COLO668 (cell line): ENCODE data around the gene PLA2G4A.

Experiments
- DNase-seq: peaks from one replicate; lab custom pipeline; 2025; ENCODE audit not compliant: unreplicated experiment; lab: John Stamatoyannopoulos, UW

PLA2G4A gene

GRCh38 chr1:186828611-186829454 lies at the start of gene PLA2G4A:
PLA2G4A (plus strand) TSS chr1:186828949; CDS start chr1:186854355, 25,406 bp downstream.
- DNase-seq = no peak

- no peak for DNase-seq
These were observed 48.7 kb upstream of the PLA2G4A start for GRCh38 chr1:186780076-186780475.

- no peak for DNase-seq
These were observed 47.0 kb upstream of the PLA2G4A start for GRCh38 chr1:186781730-186782129.

DNA sequence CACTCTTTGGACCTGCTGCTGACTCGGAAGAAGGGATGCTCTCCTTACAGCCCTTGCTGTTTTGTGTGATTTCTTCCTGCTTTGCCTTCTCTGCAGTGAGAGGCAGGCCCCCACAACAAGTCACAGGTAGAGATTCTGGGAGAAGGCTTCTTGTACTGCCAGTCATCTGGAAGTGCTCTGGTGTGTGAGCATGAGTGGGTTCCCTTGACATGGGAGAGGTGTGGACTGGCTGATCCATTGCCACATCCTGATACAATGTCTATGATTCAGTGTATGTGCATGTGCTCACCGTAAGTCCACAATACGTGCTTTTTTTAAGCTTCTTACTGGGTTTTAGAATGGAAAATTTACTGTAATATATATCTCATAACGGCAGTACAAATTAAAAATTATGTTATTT lies 46.0 kb upstream of the PLA2G4A start:
- DNase-seq = no peak

- no peak for DNase-seq
These were observed 45.6 kb upstream of the PLA2G4A start for GRCh38 chr1:186783193-186783592.

DNA sequence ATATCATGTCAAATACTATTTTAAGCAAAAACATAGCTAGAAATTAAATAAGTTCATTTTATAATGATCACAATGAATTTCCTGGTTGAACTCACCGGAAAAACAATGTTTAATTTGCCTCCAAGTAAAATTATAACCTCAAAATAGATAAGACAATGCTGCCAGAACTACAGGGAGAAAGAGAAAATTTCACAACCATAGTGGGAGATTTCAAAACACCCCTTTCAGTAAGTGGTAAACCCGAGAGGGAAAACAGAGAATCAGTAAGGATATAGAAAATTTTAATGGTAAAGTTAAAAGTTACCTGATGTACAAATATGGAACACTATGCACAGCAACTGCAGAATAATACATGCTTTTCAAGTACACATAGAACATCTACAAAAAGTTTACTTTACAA lies 43.2 kb upstream of the PLA2G4A start:
- DNase-seq = no peak

DNA sequence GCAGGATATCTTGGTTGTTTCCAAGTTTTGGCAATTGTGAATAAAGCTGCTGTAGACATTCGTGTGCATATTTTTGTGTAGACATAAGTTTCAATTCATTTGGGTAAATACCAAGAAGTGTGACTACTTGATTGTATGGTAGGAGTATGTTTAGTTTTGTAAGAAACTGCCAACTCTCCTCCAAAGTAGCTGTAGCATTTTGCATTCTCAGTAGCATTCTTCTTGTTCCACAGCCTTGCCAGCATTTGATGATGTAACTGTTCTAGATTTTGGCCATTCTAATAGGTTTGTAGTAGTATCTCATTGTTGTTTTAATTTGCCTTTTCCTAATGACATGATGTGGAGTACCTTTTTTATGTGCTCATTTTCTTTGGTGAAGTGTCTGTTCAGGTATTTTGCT lies 38.6 kb upstream of the PLA2G4A start:
- DNase-seq = no peak

GRCh38 chr1:186792870-186793581 lies 35.7 kb upstream of the PLA2G4A start:
- DNase-seq = no peak

- no peak for DNase-seq
These were observed 35.2 kb upstream of the PLA2G4A start for GRCh38 chr1:186793582-186793927.

DNA sequence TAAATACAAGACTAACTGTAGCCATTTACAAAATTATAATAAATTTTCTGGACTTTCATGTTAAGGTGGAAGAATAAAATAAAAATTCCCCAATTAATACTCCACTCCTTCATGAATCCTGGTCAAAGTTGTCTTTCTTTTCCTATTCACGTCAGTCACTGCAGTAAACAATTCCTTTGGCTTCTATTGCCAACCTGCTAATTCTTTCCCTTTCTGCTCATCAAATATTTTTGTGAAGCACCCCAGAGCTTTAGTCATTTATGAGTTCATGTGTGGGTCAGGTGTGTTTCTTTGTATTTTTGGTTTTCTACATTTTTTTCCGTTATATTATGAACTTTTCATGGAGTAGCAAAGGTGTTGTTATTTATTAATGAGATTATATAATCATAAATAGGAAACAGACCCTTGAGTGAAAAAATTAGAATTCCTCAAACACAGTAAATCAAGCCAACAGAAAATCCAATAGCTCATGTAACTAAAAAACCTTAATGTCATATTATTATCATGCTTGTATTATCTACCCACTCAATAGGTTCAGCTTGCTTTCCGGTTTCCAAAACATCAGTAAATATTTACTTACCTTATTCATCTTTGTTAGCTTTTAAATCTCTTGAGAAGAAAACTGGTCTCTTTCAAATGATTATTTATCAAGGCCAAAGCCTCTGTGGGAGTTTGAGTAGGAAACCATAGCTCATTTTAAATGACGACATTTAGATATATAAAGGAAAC lies 29.6 kb upstream of the PLA2G4A start:
- DNase-seq = no peak

- DNase-seq = no peak
These were observed 29.1 kb upstream of the PLA2G4A start for GRCh38 chr1:186799689-186800054.

GRCh38 chr1:186802388-186802787 lies 26.4 kb upstream of the PLA2G4A start:
- no peak for DNase-seq

DNA sequence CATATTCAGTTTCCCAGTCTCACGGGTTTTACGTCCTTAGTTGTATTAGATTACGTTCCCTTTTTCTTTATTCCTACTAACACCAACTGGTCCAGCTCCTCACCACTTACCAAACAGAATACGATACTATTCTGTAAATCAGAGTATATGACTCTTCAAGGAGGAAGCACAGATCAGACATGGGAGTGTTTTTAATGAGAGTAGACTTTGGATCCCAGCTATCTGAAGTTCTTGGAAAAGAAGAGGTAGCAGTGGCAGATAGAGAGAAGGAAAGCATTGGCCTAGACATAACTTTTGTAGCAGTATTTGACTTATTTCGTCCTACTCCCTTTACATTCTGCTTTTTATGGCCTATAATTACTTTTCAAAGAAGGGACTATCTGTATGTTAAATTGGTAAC lies 24.1 kb upstream of the PLA2G4A start:
- DNase-seq = no peak

- DNase-seq = no peak
These were observed 22.3 kb upstream of the PLA2G4A start for GRCh38 chr1:186806477-186806876.

DNA sequence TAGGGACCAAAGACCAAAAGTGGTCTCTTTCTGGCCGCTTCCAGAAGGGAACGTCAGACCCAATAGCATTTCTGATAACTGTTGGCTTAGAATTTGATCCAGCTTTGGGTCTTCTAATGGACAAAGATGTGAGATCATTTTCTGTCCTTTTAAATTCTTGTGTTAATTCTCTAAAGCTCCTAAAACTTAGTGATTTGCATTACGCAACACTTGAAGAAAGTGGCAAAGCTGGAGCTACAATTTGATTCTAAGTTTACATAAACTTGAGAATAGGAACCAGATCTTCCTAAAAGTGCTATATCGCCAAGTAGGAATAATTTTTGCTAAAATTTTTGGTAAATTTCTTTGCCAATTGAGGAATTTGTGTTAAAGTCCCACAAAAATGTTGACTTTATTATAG lies 21.6 kb upstream of the PLA2G4A start:
- no peak for DNase-seq

GRCh38 chr1:186811892-186812291 lies 16.9 kb upstream of the PLA2G4A start:
- no peak for DNase-seq

DNA sequence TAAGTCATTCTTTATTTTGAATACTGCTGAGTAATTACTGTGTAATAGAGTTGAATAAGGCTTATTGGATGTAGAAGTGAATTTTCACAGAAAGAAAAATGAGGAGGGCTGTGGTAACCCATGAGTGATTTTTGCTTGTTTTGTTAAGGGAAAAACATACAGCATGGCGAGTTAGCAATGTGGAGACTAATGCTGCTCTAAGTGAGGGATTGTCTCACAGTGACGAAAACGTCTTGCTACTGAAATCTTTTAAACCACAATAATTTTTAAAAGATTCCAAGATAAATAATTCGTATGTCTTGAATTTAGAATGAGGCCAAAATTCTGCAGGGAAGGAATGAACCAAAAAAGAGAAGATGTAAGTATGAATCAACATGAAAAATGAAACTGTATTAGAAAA lies 16.2 kb upstream of the PLA2G4A start:
- DNase-seq = no peak

DNA sequence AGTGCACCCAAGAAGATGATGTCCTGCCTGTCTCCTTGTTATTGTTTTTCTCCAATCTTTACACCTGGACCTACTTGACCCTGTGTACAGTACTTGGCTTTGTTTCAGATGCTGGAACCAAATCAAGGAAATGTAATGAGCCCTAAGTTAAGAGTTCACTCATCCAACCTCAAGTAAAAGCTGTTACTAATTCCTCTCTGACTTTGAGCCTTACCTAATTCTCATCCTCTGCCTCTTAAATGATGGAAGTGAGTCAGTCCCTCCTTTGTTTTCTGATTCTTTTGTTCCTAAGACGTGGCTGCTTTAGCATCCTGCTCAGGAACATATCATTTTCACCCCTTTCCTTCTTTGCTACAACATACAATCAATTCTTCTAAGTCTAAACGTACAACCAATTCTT lies 15.3 kb upstream of the PLA2G4A start:
- DNase-seq = no peak

DNA sequence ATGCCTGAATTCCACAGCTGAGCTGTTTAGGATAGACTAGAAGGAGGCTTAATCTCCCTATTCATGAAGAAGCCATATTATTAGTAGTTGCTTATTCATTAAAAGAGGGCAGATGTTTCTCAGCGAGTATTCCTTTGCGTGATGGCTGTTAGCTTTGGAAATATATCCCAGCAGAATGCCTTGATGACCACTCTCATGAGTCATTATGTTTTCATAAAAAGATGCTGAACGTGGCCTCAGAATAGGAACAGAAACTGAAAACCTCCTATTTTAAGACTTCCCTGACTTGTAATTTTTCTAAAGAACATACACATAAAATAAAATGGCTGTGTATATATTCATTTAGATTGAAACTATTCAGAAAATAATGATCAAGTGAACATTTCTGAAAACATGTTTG lies 9.6 kb upstream of the PLA2G4A start:
- no peak for DNase-seq

DNA sequence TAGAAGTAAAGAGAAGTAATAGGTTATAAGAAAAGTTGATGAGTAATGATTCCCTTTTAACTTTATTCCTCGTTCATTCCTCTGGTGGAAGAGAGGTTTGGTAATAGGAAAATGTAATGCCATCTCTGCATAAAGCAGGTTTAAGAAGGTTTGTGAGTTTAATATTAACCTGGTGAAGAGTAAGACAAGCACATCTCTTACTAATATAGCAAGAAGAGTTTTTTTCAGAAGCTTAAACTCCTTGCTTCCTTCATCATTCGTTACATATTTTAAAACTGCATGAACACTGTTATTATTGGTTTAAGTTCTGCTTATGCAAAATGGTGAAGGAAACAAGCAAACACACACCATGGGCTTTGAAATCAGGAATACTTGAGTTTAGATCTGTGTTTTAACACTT lies 9.2 kb upstream of the PLA2G4A start:
- DNase-seq = no peak

- no peak for DNase-seq
These were observed 1.2 kb downstream of the PLA2G4A start for GRCh38 chr1:186829686-186830587.
